ENCODE measurements around the gene CYSRT1.

The CYSRT1 gene

GRCh38 chr9:137272241-137273094 lies 47.5 kb downstream of the CYSRT1 start (continued):
- TF ChIP-seq SP2 (tag by site-specific recombination; IDR thresholded peaks at IDR 0.05) (no peak), SP7 (tag by site-specific recombination; IDR thresholded peaks at IDR 0.05) (no peak), BCL6B (tag by site-specific recombination; IDR thresholded peaks at IDR 0.05) (no peak), PRDM1 (tag by site-specific recombination; IDR thresholded peaks at IDR 0.05) (no peak), ZNF274 (IDR thresholded peaks at IDR 0.05; ENCODE audit: low read length) (no peak), ZNF274 (tag by site-specific recombination; IDR thresholded peaks at IDR 0.05; ENCODE audit: borderline replicate concordance) (no peak), ZNF488 (tag by site-specific recombination; IDR thresholded peaks at IDR 0.05) (no peak), GLIS1 (tag by site-specific recombination; IDR thresholded peaks at IDR 0.05) (no peak), ZNF16 (tag by site-specific recombination; IDR thresholded peaks at IDR 0.05; ENCODE audit: low read depth) (no peak), ZNF354C (tag by site-specific recombination; IDR thresholded peaks at IDR 0.05; ENCODE audit: borderline replicate concordance, low read depth) (no peak), EGR2 (tag by site-specific recombination; IDR thresholded peaks at IDR 0.05; ENCODE audit: low read depth) (no peak), ZNF426 (tag by site-specific recombination; IDR thresholded peaks at IDR 0.05) (no peak), TCF7L2 (IDR thresholded peaks at IDR 0.05; ENCODE audit: borderline replicate concordance, low read depth, low read length) (no peak), ZNF768 (tag by site-specific recombination; IDR thresholded peaks at IDR 0.05) (no peak), ZNF148 (tag by site-specific recombination; IDR thresholded peaks at IDR 0.05; ENCODE audit: borderline replicate concordance) (no peak), ZNF510 (tag by site-specific recombination; IDR thresholded peaks at IDR 0.05; ENCODE audit: insufficient replicate concordance) (no peak)
- TF ChIP-seq, protein P1, sequence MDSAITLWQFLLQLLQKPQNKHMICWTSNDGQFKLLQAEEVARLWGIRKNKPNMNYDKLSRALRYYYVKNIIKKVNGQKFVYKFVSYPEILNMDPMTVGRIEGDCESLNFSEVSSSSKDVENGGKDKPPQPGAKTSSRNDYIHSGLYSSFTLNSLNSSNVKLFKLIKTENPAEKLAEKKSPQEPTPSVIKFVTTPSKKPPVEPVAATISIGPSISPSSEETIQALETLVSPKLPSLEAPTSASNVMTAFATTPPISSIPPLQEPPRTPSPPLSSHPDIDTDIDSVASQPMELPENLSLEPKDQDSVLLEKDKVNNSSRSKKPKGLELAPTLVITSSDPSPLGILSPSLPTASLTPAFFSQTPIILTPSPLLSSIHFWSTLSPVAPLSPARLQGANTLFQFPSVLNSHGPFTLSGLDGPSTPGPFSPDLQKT (IDR thresholded peaks at IDR 0.05; ENCODE audit: borderline replicate concordance, low read depth, low read length): no peak
- TF ChIP-seq, protein P2, sequence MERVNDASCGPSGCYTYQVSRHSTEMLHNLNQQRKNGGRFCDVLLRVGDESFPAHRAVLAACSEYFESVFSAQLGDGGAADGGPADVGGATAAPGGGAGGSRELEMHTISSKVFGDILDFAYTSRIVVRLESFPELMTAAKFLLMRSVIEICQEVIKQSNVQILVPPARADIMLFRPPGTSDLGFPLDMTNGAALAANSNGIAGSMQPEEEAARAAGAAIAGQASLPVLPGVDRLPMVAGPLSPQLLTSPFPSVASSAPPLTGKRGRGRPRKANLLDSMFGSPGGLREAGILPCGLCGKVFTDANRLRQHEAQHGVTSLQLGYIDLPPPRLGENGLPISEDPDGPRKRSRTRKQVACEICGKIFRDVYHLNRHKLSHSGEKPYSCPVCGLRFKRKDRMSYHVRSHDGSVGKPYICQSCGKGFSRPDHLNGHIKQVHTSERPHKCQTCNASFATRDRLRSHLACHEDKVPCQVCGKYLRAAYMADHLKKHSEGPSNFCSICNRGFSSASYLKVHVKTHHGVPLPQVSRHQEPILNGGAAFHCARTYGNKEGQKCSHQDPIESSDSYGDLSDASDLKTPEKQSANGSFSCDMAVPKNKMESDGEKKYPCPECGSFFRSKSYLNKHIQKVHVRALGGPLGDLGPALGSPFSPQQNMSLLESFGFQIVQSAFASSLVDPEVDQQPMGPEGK (tag by site-specific recombination; IDR thresholded peaks at IDR 0.05): 0 out of 2 replicates have a peak, but pooled peaks have one; percentile 13
- TF ChIP-seq, protein P3, sequence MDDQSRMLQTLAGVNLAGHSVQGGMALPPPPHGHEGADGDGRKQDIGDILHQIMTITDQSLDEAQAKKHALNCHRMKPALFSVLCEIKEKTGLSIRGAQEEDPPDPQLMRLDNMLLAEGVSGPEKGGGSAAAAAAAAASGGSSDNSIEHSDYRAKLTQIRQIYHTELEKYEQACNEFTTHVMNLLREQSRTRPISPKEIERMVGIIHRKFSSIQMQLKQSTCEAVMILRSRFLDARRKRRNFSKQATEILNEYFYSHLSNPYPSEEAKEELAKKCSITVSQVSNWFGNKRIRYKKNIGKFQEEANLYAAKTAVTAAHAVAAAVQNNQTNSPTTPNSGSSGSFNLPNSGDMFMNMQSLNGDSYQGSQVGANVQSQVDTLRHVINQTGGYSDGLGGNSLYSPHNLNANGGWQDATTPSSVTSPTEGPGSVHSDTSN (CRISPR knock-in tag; IDR thresholded peaks at IDR 0.05): no peak
